Measurements from ENCODE around the gene KLF17.

DNA sequence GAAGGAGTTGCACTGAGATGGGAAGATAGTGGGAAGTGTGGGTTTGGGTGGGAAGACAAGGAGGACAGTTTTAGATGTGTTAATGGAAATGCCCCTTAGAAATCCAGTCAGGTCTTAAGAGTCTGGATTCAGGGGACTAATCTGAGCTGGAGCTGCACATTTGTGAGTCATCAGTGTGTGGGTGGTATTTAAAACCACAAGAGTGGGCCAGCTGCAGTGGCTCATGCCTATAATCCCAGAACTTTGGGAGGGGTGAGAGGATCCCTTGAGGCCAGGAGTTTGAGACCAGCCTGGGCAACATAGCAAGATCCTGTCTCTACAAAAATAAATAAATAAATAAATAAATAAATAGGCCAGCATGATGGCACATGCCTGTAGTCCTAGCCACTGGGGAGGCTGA, 46.4 kb upstream of the KLF17 start:
- no peak for TF ChIP-seq POLR2A (IDR thresholded peaks at IDR 0.05)
- TF ChIP-seq, protein P1, sequence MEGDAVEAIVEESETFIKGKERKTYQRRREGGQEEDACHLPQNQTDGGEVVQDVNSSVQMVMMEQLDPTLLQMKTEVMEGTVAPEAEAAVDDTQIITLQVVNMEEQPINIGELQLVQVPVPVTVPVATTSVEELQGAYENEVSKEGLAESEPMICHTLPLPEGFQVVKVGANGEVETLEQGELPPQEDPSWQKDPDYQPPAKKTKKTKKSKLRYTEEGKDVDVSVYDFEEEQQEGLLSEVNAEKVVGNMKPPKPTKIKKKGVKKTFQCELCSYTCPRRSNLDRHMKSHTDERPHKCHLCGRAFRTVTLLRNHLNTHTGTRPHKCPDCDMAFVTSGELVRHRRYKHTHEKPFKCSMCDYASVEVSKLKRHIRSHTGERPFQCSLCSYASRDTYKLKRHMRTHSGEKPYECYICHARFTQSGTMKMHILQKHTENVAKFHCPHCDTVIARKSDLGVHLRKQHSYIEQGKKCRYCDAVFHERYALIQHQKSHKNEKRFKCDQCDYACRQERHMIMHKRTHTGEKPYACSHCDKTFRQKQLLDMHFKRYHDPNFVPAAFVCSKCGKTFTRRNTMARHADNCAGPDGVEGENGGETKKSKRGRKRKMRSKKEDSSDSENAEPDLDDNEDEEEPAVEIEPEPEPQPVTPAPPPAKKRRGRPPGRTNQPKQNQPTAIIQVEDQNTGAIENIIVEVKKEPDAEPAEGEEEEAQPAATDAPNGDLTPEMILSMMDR (IDR thresholded peaks at IDR 0.05), result no peak

Measured in heart left ventricle (tissue), 13 donors.